ENCODE measurements around the gene VPS13C.

VPS13C gene

GRCh38 chr15:61835496-61836106 lies 224.6 kb downstream of the VPS13C start:
- Histone ChIP-seq H4K20me1 (ENCODE audit: low read depth, low read length) (no peaks in the 10 kb centered on the region), H3K9ac (ENCODE audit: low read length) (no peak overlapping the region), H3K4me3 (ENCODE audit: insufficient read depth, low read length, poor library complexity, severe bottlenecking) (no peak overlapping the region), H3K9me2 (replicated peaks; ENCODE audit: insufficient read depth, low read length) (no peaks in the 10 kb centered on the region), H3K27me3 (ENCODE audit: low read length) (no peaks in the 10 kb centered on the region), H3K9me3 (ENCODE audit: insufficient read depth, low read length) (no peaks in the 10 kb centered on the region), H3K27ac (ENCODE audit: low read depth, low read length) (no peak overlapping the region), H3K4me2 (ENCODE audit: low read depth, low read length, poor library complexity, severe bottlenecking) (no peak overlapping the region), H3K79me2 (ENCODE audit: insufficient read depth, low read length) (no peaks in the 10 kb centered on the region), H2AFZ (ENCODE audit: low read depth, low read length, severe bottlenecking) (no peak overlapping the region), H3K36me3 (ENCODE audit: low read length) (no peaks in the 10 kb centered on the region), H3F3A (ENCODE audit: insufficient read depth) (no peaks in the 10 kb centered on the region)
- peak; percentile 87 for TF ChIP-seq CTCF (IDR thresholded peaks at IDR 0.05; ENCODE audit: insufficient read depth, low read length, poor library complexity, severe bottlenecking)
- TF ChIP-seq EZH2phosphoT487 (conservative IDR thresholded peaks at IDR 0.05; ENCODE audit: low read length), result no peak

- no peaks in the 10 kb centered on the region for H3K79me2 ChIP-seq (ENCODE audit: insufficient read depth, low read length)
- H3K4me2 ChIP-seq (ENCODE audit: low read depth, low read length, poor library complexity, severe bottlenecking), result no peak overlapping the region
- no peak overlapping the region for H3K27ac ChIP-seq (ENCODE audit: low read depth, low read length)
- no peaks in the 10 kb centered on the region for H3K27me3 ChIP-seq (ENCODE audit: low read length)
- no peaks in the 10 kb centered on the region for H3F3A ChIP-seq (ENCODE audit: insufficient read depth)
- no peaks in the 10 kb centered on the region for H3K9me3 ChIP-seq (ENCODE audit: insufficient read depth, low read length)
- no peaks in the 10 kb centered on the region for H3K36me3 ChIP-seq (ENCODE audit: low read length)
- H4K20me1 ChIP-seq (ENCODE audit: low read depth, low read length), result no peaks in the 10 kb centered on the region
- no peak overlapping the region for H3K4me3 ChIP-seq (ENCODE audit: insufficient read depth, low read length, poor library complexity, severe bottlenecking)
- H3K9me2 ChIP-seq (replicated peaks; ENCODE audit: insufficient read depth, low read length), result no peaks in the 10 kb centered on the region
- no peak overlapping the region for H3K9ac ChIP-seq (ENCODE audit: low read length)
- TF ChIP-seq CTCF (IDR thresholded peaks at IDR 0.05; ENCODE audit: insufficient read depth, low read length, poor library complexity, severe bottlenecking) (no peak), EZH2phosphoT487 (conservative IDR thresholded peaks at IDR 0.05; ENCODE audit: low read length) (no peak)
- no peak overlapping the region for H2AFZ ChIP-seq (ENCODE audit: low read depth, low read length, severe bottlenecking)
Observed at GRCh38 chr15:61835029-61835428, 225.2 kb downstream of the VPS13C start.

GRCh38 chr15:61834076-61834697 lies 226.1 kb downstream of the VPS13C start:
- Histone ChIP-seq H3K79me2 (ENCODE audit: insufficient read depth, low read length) (no peaks in the 10 kb centered on the region), H2AFZ (ENCODE audit: low read depth, low read length, severe bottlenecking) (no peak overlapping the region), H3K4me2 (ENCODE audit: low read depth, low read length, poor library complexity, severe bottlenecking) (no peak overlapping the region), H3K4me3 (ENCODE audit: insufficient read depth, low read length, poor library complexity, severe bottlenecking) (no peak overlapping the region), H3K27me3 (ENCODE audit: low read length) (no peaks in the 10 kb centered on the region), H3K27ac (ENCODE audit: low read depth, low read length) (no peak overlapping the region), H3K9me2 (replicated peaks; ENCODE audit: insufficient read depth, low read length) (no peaks in the 10 kb centered on the region), H3K9ac (ENCODE audit: low read length) (no peak overlapping the region), H4K20me1 (ENCODE audit: low read depth, low read length) (no peaks in the 10 kb centered on the region), H3F3A (ENCODE audit: insufficient read depth) (no peaks in the 10 kb centered on the region), H3K9me3 (ENCODE audit: insufficient read depth, low read length) (no peaks in the 10 kb centered on the region), H3K36me3 (ENCODE audit: low read length) (no peaks in the 10 kb centered on the region)
- TF ChIP-seq EZH2phosphoT487 (conservative IDR thresholded peaks at IDR 0.05; ENCODE audit: low read length), result no peak
- peak; percentile 88 for TF ChIP-seq CTCF (IDR thresholded peaks at IDR 0.05; ENCODE audit: insufficient read depth, low read length, poor library complexity, severe bottlenecking)

Data from SU-DHL-6 (cell line).